ENCODE measurements around the gene PPFIA2. TPM values are rescaled to one million over a fixed set of nuclear protein-coding genes. Genes with fewer than 3 reads are reported as not detected.

Gene PPFIA2
- total RNA-seq, 2 experiments from 2014 or later = not detected

DNA sequence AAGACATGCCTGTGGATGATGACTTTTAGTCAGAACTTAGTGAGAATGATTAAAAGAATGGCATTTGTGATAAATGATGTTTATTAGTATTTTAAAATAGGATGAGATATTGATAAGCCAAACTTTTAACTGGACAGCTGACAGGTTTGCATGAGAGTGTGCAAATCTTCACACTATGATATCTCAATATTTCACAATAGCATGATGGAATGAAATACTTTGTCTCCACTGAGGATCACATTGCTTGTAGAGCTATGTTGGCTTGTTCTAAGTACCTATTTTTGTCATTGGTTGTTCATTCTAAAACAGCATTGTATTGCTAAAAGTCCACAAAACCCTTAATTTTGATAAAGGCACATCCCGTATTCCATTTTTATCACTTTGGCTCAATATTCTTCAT lies 359.1 kb downstream of the PPFIA2 start:
- no peaks in the 10 kb centered on the region for H3K4me1 Mint-ChIP-seq (ENCODE audit: low read depth)
- peaks cover 2% of the 10 kb centered on the region for H3K9me3 Mint-ChIP-seq
- CTCF ChIA-PET = no interaction called here
- no peaks in the 10 kb centered on the region for H3K36me3 Mint-ChIP-seq (ENCODE audit: low read depth)
- no peaks in the 10 kb centered on the region for H3K27me3 Mint-ChIP-seq (ENCODE audit: low read depth)
- H3K4me3 Mint-ChIP-seq = no peak overlapping the region
- no peak for DNase-seq
- intact Hi-C loops (cut with micrococcal nuclease) = no loop called here
- no peak overlapping the region for H3K27ac Mint-ChIP-seq

DNA sequence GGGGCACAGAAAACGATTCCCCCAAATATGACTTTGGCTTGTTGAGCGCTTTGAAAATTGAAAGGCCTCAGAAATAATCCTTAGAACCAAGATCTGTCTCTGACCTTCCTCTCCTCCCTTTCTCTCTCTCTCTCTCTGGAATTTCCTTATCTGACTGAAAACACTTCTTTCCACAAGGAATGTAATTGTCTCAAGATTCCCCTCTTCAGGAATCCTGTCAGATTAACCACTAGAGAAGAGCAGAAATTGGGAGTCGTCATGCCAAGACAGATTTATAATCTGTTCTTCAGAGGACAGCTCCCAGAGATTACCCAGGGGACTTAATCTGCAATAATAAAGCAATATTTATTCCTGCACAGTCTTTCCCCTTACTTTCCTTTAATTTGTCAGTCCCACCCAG lies 363.7 kb downstream of the PPFIA2 start:
- CTCF ChIA-PET = no interaction called here
- H3K27ac Mint-ChIP-seq = no peak overlapping the region
- intact Hi-C loops (cut with micrococcal nuclease) = no loop called here

DNA sequence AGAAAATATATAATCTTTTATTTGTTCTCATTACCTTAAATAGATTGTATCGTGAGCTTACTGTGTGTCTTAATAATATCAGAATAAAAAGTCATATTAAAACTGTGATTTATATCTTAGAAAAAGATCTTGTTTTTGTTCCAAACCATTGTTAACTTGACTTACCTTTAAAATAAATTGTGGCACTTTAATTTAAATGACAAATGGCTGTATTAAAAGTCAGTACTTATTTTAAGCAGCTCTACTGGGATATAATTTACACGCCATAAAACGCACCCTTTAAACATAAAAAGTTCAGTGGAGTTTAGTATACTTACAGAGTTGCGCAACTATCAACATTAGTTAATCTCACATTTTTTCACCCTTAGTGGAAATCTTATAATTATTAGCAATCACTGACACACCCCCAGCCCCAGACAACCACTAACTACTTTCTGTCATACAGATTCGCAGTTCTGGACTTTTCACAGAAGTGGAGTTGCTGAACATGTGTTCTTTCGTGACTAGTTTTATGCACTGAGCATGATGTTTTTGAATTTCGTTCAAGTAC lies 369.5 kb downstream of the PPFIA2 start:
- DNase-seq = no peak
- Mint-ChIP-seq H3K27ac (no peak overlapping the region), H3K4me3 (no peak overlapping the region), H3K36me3 (ENCODE audit: low read depth) (no peaks in the 10 kb centered on the region), H3K4me1 (ENCODE audit: low read depth) (no peaks in the 10 kb centered on the region), H3K27me3 (ENCODE audit: low read depth) (no peaks in the 10 kb centered on the region), H3K9me3 (no peaks in the 10 kb centered on the region)
- CTCF ChIA-PET = no interaction called here
- intact Hi-C loops (cut with micrococcal nuclease) = no loop called here

More for the DNA sequence above, 363.7 kb downstream of the PPFIA2 start:
- H3K9me3 Mint-ChIP-seq = peaks cover 2% of the 10 kb centered on the region
- H3K36me3 Mint-ChIP-seq (ENCODE audit: low read depth) = no peaks in the 10 kb centered on the region
- H3K4me1 Mint-ChIP-seq (ENCODE audit: low read depth) = no peaks in the 10 kb centered on the region
- H3K4me3 Mint-ChIP-seq = no peak overlapping the region
- H3K27me3 Mint-ChIP-seq (ENCODE audit: low read depth) = no peaks in the 10 kb centered on the region
- DNase-seq = no peak

DNA sequence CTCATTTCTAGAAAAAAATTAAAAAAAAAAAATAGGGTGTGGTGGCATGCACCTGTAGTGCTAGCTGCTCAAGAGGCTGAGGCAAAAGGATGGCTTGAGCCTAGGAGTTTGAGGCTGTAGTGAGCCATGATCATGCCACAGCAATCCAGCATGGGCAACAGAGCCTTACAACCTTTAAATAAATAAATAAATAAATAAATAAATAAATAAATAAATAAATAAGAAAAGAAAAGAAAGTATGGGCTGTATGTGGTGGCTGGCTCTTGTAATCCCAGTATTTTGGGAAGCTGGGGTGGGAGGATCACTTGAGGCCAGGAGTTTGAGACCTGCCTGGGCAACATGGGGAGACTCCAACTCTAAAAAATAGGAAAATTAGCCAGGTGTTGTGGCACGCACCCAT lies 373.0 kb downstream of the PPFIA2 start:
- no peak overlapping the region for H3K4me3 Mint-ChIP-seq
- no peaks in the 10 kb centered on the region for H3K9me3 Mint-ChIP-seq
- no peaks in the 10 kb centered on the region for H3K4me1 Mint-ChIP-seq (ENCODE audit: low read depth)
- H3K27me3 Mint-ChIP-seq (ENCODE audit: low read depth) = no peaks in the 10 kb centered on the region
- intact Hi-C loops (cut with micrococcal nuclease) = no loop called here
- DNase-seq = no peak
- H3K27ac Mint-ChIP-seq = no peak overlapping the region
- no peaks in the 10 kb centered on the region for H3K36me3 Mint-ChIP-seq (ENCODE audit: low read depth)
- CTCF ChIA-PET = no interaction called here

DNA sequence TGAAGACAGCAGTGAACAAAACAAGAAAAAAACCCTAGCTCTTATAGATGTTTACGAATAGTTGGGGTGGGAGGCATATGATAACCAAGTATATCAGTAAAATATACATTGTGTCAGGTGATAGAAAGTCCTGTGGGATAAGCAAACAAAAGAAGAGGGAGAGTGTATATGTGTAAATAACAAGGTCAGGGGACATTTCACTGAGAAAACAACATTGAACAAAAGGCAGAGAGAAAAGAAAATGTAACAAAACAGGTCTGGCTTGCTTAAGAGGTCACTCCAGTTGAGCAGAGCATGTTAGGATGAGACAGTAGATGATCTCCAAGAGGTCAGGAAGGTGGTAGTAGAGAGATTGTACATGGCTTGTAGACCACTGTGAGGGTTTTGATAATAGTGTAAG lies 377.2 kb downstream of the PPFIA2 start:
- no peaks in the 10 kb centered on the region for H3K36me3 Mint-ChIP-seq (ENCODE audit: low read depth)

GRCh38 chr12:81378601-81379285 lies 380.4 kb downstream of the PPFIA2 start:
- Mint-ChIP-seq H3K4me3 (no peak overlapping the region), H3K27ac (no peak overlapping the region), H3K9me3 (no peaks in the 10 kb centered on the region), H3K4me1 (ENCODE audit: low read depth) (no peaks in the 10 kb centered on the region), H3K27me3 (ENCODE audit: low read depth) (no peaks in the 10 kb centered on the region), H3K36me3 (ENCODE audit: low read depth) (no peaks in the 10 kb centered on the region)
- intact Hi-C loops (cut with micrococcal nuclease) = no loop called here
- no peak for DNase-seq
- CTCF ChIA-PET = no interaction called here

More for the DNA sequence above, 377.2 kb downstream of the PPFIA2 start:
- Mint-ChIP-seq H3K27me3 (ENCODE audit: low read depth) (no peaks in the 10 kb centered on the region), H3K4me3 (no peak overlapping the region), H3K27ac (no peak overlapping the region), H3K9me3 (no peaks in the 10 kb centered on the region), H3K4me1 (ENCODE audit: low read depth) (no peaks in the 10 kb centered on the region)
- DNase-seq = no peak
- intact Hi-C loops (cut with micrococcal nuclease) = no loop called here
- CTCF ChIA-PET = no interaction called here

DNA sequence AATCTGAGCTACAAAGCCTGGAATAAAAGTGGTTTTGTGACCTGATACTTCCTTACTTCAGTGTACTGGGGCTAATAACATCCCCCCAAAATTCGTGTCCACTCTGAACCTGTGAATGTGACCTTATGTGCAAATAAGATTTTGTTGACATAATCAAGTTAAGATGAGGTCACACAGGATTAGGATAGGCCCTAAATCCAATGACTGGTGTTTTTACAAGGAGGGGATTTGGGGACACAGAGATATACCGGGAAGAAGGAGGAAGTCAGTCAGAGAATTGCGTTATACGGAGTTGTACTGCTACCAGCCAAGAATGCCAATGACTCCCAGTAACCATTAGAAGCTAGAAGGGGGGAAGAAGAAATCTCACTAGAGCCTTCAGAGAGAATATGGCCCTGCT lies 381.4 kb downstream of the PPFIA2 start:
- Mint-ChIP-seq H3K27me3 (ENCODE audit: low read depth) (no peaks in the 10 kb centered on the region), H3K27ac (no peak overlapping the region), H3K4me3 (no peak overlapping the region), H3K36me3 (ENCODE audit: low read depth) (no peaks in the 10 kb centered on the region), H3K9me3 (no peaks in the 10 kb centered on the region), H3K4me1 (ENCODE audit: low read depth) (no peaks in the 10 kb centered on the region)
- DNase-seq = no peak
- intact Hi-C loops (cut with micrococcal nuclease) = no loop called here
- CTCF ChIA-PET = no interaction called here

GRCh38 chr12:81375969-81376368 lies 383.2 kb downstream of the PPFIA2 start:
- Mint-ChIP-seq H3K4me1 (ENCODE audit: low read depth) (no peaks in the 10 kb centered on the region), H3K27me3 (ENCODE audit: low read depth) (no peaks in the 10 kb centered on the region), H3K27ac (no peak overlapping the region), H3K4me3 (no peak overlapping the region), H3K9me3 (peaks cover 2% of the 10 kb centered on the region), H3K36me3 (ENCODE audit: low read depth) (no peaks in the 10 kb centered on the region)
- CTCF ChIA-PET = no interaction called here
- intact Hi-C loops (cut with micrococcal nuclease) = no loop called here
- no peak for DNase-seq

GRCh38 chr12:81370456-81370855 lies 388.7 kb downstream of the PPFIA2 start:
- no peaks in the 10 kb centered on the region for H3K27me3 Mint-ChIP-seq (ENCODE audit: low read depth)
- H3K36me3 Mint-ChIP-seq (ENCODE audit: low read depth) = no peaks in the 10 kb centered on the region
- H3K27ac Mint-ChIP-seq = no peak overlapping the region
- H3K4me3 Mint-ChIP-seq = no peak overlapping the region
- CTCF ChIA-PET = no interaction called here
- intact Hi-C loops (cut with micrococcal nuclease) = no loop called here
- peaks cover 2% of the 10 kb centered on the region for H3K9me3 Mint-ChIP-seq
- no peaks in the 10 kb centered on the region for H3K4me1 Mint-ChIP-seq (ENCODE audit: low read depth)
- DNase-seq = no peak

DNA sequence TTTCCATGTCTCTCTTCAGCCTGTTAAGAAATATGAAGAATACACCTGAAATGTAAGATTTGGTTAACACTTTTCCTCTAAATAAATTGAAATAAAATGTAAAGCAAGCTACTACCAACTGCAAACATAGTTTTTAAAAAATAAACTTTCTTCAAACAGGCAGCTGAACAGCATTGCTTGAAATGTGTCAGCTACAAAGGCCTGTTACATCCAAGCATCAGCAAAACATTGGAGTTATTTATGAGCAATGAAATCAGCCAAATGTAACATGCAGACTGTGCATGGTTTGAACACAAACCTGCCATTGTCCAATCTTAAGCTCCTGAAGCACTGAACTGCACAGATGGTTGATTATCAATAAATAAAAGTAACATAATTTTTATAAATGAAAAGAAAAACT lies 390.0 kb downstream of the PPFIA2 start:
- Mint-ChIP-seq H3K4me1 (ENCODE audit: low read depth) (no peaks in the 10 kb centered on the region), H3K27me3 (ENCODE audit: low read depth) (no peaks in the 10 kb centered on the region), H3K9me3 (peaks cover 2% of the 10 kb centered on the region), H3K36me3 (ENCODE audit: low read depth) (no peaks in the 10 kb centered on the region), H3K27ac (no peak overlapping the region), H3K4me3 (no peak overlapping the region)
- intact Hi-C loops (cut with micrococcal nuclease) = no loop called here
- CTCF ChIA-PET = no interaction called here
- DNase-seq = no peak

- intact Hi-C loops (cut with micrococcal nuclease) = no loop called here
- no peaks in the 10 kb centered on the region for H3K36me3 Mint-ChIP-seq (ENCODE audit: low read depth)
- H3K27ac Mint-ChIP-seq = no peak overlapping the region
- H3K9me3 Mint-ChIP-seq = no peaks in the 10 kb centered on the region
- no peaks in the 10 kb centered on the region for H3K4me1 Mint-ChIP-seq (ENCODE audit: low read depth)
- no peak for DNase-seq
- no peak overlapping the region for H3K4me3 Mint-ChIP-seq
- H3K27me3 Mint-ChIP-seq (ENCODE audit: low read depth) = no peaks in the 10 kb centered on the region
- CTCF ChIA-PET = no interaction called here
Observed at GRCh38 chr12:81365284-81365683, 393.9 kb downstream of the PPFIA2 start.

- Mint-ChIP-seq H3K27me3 (ENCODE audit: low read depth) (no peaks in the 10 kb centered on the region), H3K27ac (no peak overlapping the region), H3K4me1 (ENCODE audit: low read depth) (no peaks in the 10 kb centered on the region), H3K36me3 (ENCODE audit: low read depth) (no peaks in the 10 kb centered on the region), H3K4me3 (no peak overlapping the region), H3K9me3 (no peaks in the 10 kb centered on the region)
- intact Hi-C loops (cut with micrococcal nuclease) = no loop called here
- CTCF ChIA-PET = no interaction called here
- DNase-seq = no peak
Observed at GRCh38 chr12:81360916-81361315, 398.2 kb downstream of the PPFIA2 start.

DNA sequence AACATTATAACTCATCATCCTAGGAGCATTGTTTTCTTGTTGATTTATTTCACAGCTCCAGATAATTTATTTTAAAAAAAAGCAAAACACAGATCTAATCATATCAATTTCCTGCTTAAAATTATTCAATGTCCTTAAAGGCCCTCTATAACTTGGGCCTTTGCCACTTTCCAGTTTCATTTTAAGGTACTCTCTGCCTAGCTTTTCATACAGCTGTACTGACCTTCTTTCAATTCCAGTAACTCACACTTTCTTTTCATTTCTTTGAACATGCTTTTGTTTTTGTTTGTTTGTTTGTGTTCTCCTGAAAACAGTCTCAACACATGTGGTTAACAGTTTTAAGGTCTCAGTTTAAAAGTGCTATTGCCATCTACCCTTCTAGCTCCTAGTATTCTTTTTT lies 399.4 kb downstream of the PPFIA2 start:
- H3K4me3 Mint-ChIP-seq = no peak overlapping the region
- no peaks in the 10 kb centered on the region for H3K36me3 Mint-ChIP-seq (ENCODE audit: low read depth)
- no peaks in the 10 kb centered on the region for H3K9me3 Mint-ChIP-seq
- no peaks in the 10 kb centered on the region for H3K27me3 Mint-ChIP-seq (ENCODE audit: low read depth)
- CTCF ChIA-PET = interaction anchor here (0.5 kb wide), 1 partner anchor 268 kb away, joined by 3 read pairs; no protein-coding TSS in a partner anchor
- H3K27ac Mint-ChIP-seq = no peak overlapping the region
- no peaks in the 10 kb centered on the region for H3K4me1 Mint-ChIP-seq (ENCODE audit: low read depth)
- intact Hi-C loops (cut with micrococcal nuclease) = no loop called here
- no peak for DNase-seq
